Fibroblast of lung (primary cell): ENCODE results near the gene C1QTNF9B.

Experiments
- CTCF ChIP-seq, 2 donors: IDR thresholded peaks in 1 of 2; conservative IDR thresholded peaks in 1 of 2; 1 replicate in 1 of 2; 2 replicates in 1 of 2; pipeline ENCODE4 v1.5.1; 2011 to 2012; ENCODE audit warnings: low read length in 2 of 2, control low read depth in 1 of 2, inconsistent platforms in 1 of 2, low read depth in 1 of 2, mild to moderate bottlenecking in 1 of 2
- EZH2 ChIP-seq: IDR thresholded peaks from 2 replicates; pipeline ENCODE4 v1.5.1; 2012; ENCODE audit warnings: low read length, control low read depth, mild to moderate bottlenecking; ENCODE audit errors: missing control alignments

GRCh38 chr13:23871616-23872220, 25.6 kb downstream of the C1QTNF9B start:
- peak in 1 of 2 donors; percentile 22 for TF ChIP-seq CTCF (conservative IDR thresholded peaks at IDR 0.05 in 1 of 2, IDR thresholded peaks at IDR 0.05 in 1 of 2; ENCODE audit: low read depth in 1 of 2, low read length in 2 of 2)
- no peak for TF ChIP-seq EZH2
